ENCODE data around the gene CNTNAP5. TPM values are rescaled to one million over a fixed set of nuclear protein-coding genes. Genes with fewer than 3 reads are reported as not detected.

CNTNAP5 gene
- total and polyA plus RNA-seq, 2 donors (not counting 3 experiments of a cell fraction or from before 2014, with no cell fraction given) = not detected

DNA sequence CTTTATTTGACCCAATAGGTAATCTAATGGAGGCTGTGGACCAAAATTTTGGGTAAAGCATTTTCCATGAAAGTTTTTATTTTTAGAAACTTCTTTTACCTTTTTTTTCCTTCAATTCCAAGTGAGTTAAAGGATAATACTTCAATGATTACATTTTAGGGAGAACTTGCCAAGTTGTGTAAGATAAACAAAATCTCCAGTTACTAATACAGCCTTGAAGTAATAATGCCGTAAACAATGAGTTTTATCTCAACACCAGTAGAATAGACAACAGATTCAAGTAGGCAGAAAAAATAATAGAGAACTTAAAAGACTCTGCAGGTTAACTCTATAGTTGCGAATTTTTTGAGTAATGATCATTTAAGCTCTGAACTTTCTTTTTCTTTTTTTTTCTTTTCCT is 807.4 kb downstream of the CNTNAP5 start:
- no peak overlapping the region for H2AFZ ChIP-seq (ENCODE audit: low read depth, low read length)
- POLR2A ChIA-PET = no interaction called here
- dilution Hi-C loops (cut with MboI; ENCODE audit: extremely low pct_ligation_motif_present, low sequenced_read_pairs) (no loop called here), intact Hi-C loops (cut with micrococcal nuclease) (no loop called here)
- no peak for FAIRE-seq
- TF ChIP-seq GATA2 (IDR thresholded peaks at IDR 0.05; ENCODE audit: insufficient read depth, insufficient read length, low read depth, low read length) (no peak), POLR2A (IDR thresholded peaks at IDR 0.05; ENCODE audit: low read depth, low read length) (no peak)
- no peak for DNase-seq (ENCODE audit: low read depth, low spot score)
- H3K9me1 ChIP-seq (replicated peaks; ENCODE audit: control insufficient read depth, extremely low read depth, insufficient read depth, low read length) = no peaks in the 10 kb centered on the region
- CTCF ChIA-PET = no interaction called here
- H3K4me3 ChIP-seq (replicated peaks in 1 of 3; ENCODE audit: insufficient read depth in 1 of 3, low read depth in 1 of 3, low read length in 3 of 3) = no peak overlapping the region
- H3K4me2 ChIP-seq (ENCODE audit: insufficient read depth, low read length) = no peak overlapping the region
- H3K9me3 ChIP-seq (replicated peaks; ENCODE audit: control insufficient read depth, insufficient read depth, low read length) = peaks cover 6% of the 10 kb centered on the region
- no peaks in the 10 kb centered on the region for H3K27me3 ChIP-seq (ENCODE audit: control insufficient read depth in 2 of 2, insufficient read depth in 2 of 2, low read length in 2 of 2)
- no peaks in the 10 kb centered on the region for H4K20me1 ChIP-seq (replicated peaks; ENCODE audit: control insufficient read depth, extremely low read depth, insufficient read depth, low read length)
- no peaks in the 10 kb centered on the region for H3K4me1 ChIP-seq (ENCODE audit: control insufficient read depth, extremely low read depth, insufficient read depth, low read length)
- H3K36me3 ChIP-seq (ENCODE audit: control insufficient read depth in 2 of 2, extremely low read depth in 1 of 2, insufficient read depth in 2 of 2, low read length in 2 of 2) = no peaks in the 10 kb centered on the region
- no peak overlapping the region for H3K9ac ChIP-seq (replicated peaks; ENCODE audit: extremely low read depth, insufficient read depth, low read length)
- H3K79me2 ChIP-seq (ENCODE audit: control insufficient read depth, insufficient read depth, low read length) = no peaks in the 10 kb centered on the region
- no TSS peak for BruUV-seq (replicated peaks)
- H3K27ac ChIP-seq (ENCODE audit: insufficient read depth, low read depth, low read length) = no peak overlapping the region

DNA sequence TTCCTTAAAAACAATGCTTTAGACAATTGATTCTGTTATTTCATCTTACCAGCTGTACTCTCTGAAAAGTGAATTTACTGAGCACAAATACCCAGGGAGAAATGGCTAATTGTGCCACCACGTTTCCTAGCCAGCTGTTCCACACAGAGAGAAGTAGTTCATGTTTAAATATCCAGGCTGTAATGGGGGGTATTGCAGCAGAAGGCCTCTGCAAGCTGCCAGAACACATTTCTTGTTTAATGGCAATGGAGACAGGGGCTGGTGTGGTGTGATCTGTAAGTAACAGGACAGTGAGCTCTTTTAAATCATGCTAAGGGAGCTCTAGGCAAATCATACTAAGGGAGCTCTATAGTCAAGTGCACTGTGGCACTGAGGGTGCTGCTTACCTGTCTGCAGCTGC is 809.2 kb downstream of the CNTNAP5 start:
- Histone ChIP-seq H3K9me3 (replicated peaks; ENCODE audit: control insufficient read depth, insufficient read depth, low read length) (peaks cover 2% of the 10 kb centered on the region), H3K4me1 (ENCODE audit: control insufficient read depth, extremely low read depth, insufficient read depth, low read length) (no peaks in the 10 kb centered on the region), H3K9ac (replicated peaks; ENCODE audit: extremely low read depth, insufficient read depth, low read length) (no peak overlapping the region), H3K4me2 (ENCODE audit: insufficient read depth, low read length) (no peak overlapping the region), H3K4me3 (replicated peaks in 1 of 3; ENCODE audit: insufficient read depth in 1 of 3, low read depth in 1 of 3, low read length in 3 of 3) (no peak overlapping the region), H3K27ac (ENCODE audit: insufficient read depth, low read depth, low read length) (no peak overlapping the region), H3K27me3 (ENCODE audit: control insufficient read depth in 2 of 2, insufficient read depth in 2 of 2, low read length in 2 of 2) (no peaks in the 10 kb centered on the region), H4K20me1 (replicated peaks; ENCODE audit: control insufficient read depth, extremely low read depth, insufficient read depth, low read length) (no peaks in the 10 kb centered on the region), H3K9me1 (replicated peaks; ENCODE audit: control insufficient read depth, extremely low read depth, insufficient read depth, low read length) (no peaks in the 10 kb centered on the region), H2AFZ (ENCODE audit: low read depth, low read length) (no peak overlapping the region), H3K36me3 (ENCODE audit: control insufficient read depth in 2 of 2, extremely low read depth in 1 of 2, insufficient read depth in 2 of 2, low read length in 2 of 2) (no peaks in the 10 kb centered on the region), H3K79me2 (ENCODE audit: control insufficient read depth, insufficient read depth, low read length) (no peaks in the 10 kb centered on the region)
- POLR2A ChIA-PET = no interaction called here
- no peak for TF ChIP-seq GATA2 (IDR thresholded peaks at IDR 0.05; ENCODE audit: insufficient read depth, insufficient read length, low read depth, low read length)
- TF ChIP-seq EZH2 (IDR thresholded peaks at IDR 0.05; ENCODE audit: borderline replicate concordance, low read depth, low read length, severe bottlenecking) = no peak
- TF ChIP-seq POLR2A (IDR thresholded peaks at IDR 0.05; ENCODE audit: low read depth, low read length) = no peak
- TF ChIP-seq, protein P1, sequence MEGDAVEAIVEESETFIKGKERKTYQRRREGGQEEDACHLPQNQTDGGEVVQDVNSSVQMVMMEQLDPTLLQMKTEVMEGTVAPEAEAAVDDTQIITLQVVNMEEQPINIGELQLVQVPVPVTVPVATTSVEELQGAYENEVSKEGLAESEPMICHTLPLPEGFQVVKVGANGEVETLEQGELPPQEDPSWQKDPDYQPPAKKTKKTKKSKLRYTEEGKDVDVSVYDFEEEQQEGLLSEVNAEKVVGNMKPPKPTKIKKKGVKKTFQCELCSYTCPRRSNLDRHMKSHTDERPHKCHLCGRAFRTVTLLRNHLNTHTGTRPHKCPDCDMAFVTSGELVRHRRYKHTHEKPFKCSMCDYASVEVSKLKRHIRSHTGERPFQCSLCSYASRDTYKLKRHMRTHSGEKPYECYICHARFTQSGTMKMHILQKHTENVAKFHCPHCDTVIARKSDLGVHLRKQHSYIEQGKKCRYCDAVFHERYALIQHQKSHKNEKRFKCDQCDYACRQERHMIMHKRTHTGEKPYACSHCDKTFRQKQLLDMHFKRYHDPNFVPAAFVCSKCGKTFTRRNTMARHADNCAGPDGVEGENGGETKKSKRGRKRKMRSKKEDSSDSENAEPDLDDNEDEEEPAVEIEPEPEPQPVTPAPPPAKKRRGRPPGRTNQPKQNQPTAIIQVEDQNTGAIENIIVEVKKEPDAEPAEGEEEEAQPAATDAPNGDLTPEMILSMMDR (IDR thresholded peaks at IDR 0.05; ENCODE audit: extremely low read depth in 1 of 2, insufficient read depth in 1 of 2, low read depth in 1 of 2, low read length in 2 of 2) = no peak
- TF ChIP-seq POLR2AphosphoS5 (IDR thresholded peaks at IDR 0.05; ENCODE audit: insufficient read depth, low read depth, low read length) = no peak
- TF ChIP-seq MYC (IDR thresholded peaks at IDR 0.05; ENCODE audit: low read depth, low read length) = no peak
- BruUV-seq (replicated peaks) = no TSS peak
- no peak for DNase-seq (ENCODE audit: low read depth, low spot score)
- intact Hi-C loops (cut with micrococcal nuclease) (no loop called here), dilution Hi-C loops (cut with MboI; ENCODE audit: extremely low pct_ligation_motif_present, low sequenced_read_pairs) (no loop called here)
- FAIRE-seq = no peak
- CTCF ChIA-PET = no interaction called here

Measured in endothelial cell of umbilical vein (primary cell).